Endothelial cell of umbilical vein (primary cell): Measurements from ENCODE around the gene ZDHHC20. TPM values are rescaled to one million over a fixed set of nuclear protein-coding genes. Genes with fewer than 3 reads are reported as not detected.

Source experiments
- BruUV-seq: library from RNA; stranded (reverse); fragments of 400-500 nt; replicated peaks from 2 replicates; lab custom pipeline; 2021; lab: Mats Ljungman, UMichigan
- CTCF ChIA-PET: fragments of 300-600, 350-600 bp; sonication (Branson Sonifier 250); formaldehyde crosslinking; loops from one replicate; lab custom pipeline; 2021; ENCODE audit warnings: antibody characterized with exemption, inconsistent platforms; lab: Charles Lee
- POLR2A ChIA-PET: fragments of 300-600, 350-600 bp; sonication (Branson Sonifier 250); formaldehyde crosslinking; loops from one replicate; lab custom pipeline; 2021; ENCODE audit warnings: antibody characterized with exemption, inconsistent platforms; lab: Charles Lee
- DNase-seq: peaks from one replicate; pipeline ENCODE4 v3.0.0-alpha.2; 2011; ENCODE audit warnings: low read depth, low spot score
- FAIRE-seq: peaks from 2 replicates; lab custom pipeline; 2011; peaks lifted over from hg19 to GRCh38; lab: Jason Lieb, UNC
- H2AFZ ChIP-seq: 2 replicates; pipeline ENCODE4 v1.6.0; 2012; ENCODE audit warnings: low read depth, low read length, control low read depth, inconsistent platforms
- H3K27ac ChIP-seq: 2 replicates; pipeline ENCODE4 v1.5.1; 2011; ENCODE audit warnings: low read depth, mild to moderate bottlenecking, control low read depth, low read length, moderate library complexity; ENCODE audit not compliant: insufficient read depth
- H3K27me3 ChIP-seq, 2 experiments: 2 replicates each; pipeline versions ENCODE4 v1.6.0 to v1.6.1; 2011; ENCODE audit warnings: low read length in 2 of 2, mixed read lengths in 1 of 2; ENCODE audit not compliant: control insufficient read depth in 2 of 2, insufficient read depth in 2 of 2
- H3K36me3 ChIP-seq, 2 experiments: 2 replicates in 1 of 2; 3 replicates in 1 of 2; pipeline ENCODE4 v1.5.1; 2011; ENCODE audit warnings: low read length in 2 of 2, mild to moderate bottlenecking in 1 of 2, moderate library complexity in 1 of 2; ENCODE audit not compliant: control insufficient read depth in 2 of 2, insufficient read depth in 2 of 2; ENCODE audit errors: extremely low read depth in 1 of 2
- H3K4me1 ChIP-seq: 3 replicates; pipeline ENCODE4 v1.5.1; 2011; ENCODE audit warnings: mild to moderate bottlenecking, low read length; ENCODE audit not compliant: control insufficient read depth, insufficient read depth; ENCODE audit errors: extremely low read depth
- H3K4me2 ChIP-seq: 2 replicates; pipeline ENCODE4 v1.6.1; 2011; ENCODE audit warnings: low read length, control low read depth, mixed read lengths; ENCODE audit not compliant: insufficient read depth
- H3K4me3 ChIP-seq, 3 experiments: fragments of 200-600 bp in 1 of 3; sonication (generic), shearing (Covaris generic) in 1 of 3; replicated peaks in 1 of 3; 2 replicates each; pipeline ENCODE4 v1.5.1; 2011 to 2016; ENCODE audit warnings: control low read depth in 3 of 3, low read length in 3 of 3, mild to moderate bottlenecking in 2 of 3, inconsistent platforms in 1 of 3, low read depth in 1 of 3, moderate library complexity in 1 of 3; ENCODE audit not compliant: insufficient read depth in 1 of 3
- H3K79me2 ChIP-seq: 2 replicates; pipeline ENCODE4 v1.6.0; 2012; ENCODE audit warnings: low read length, inconsistent platforms; ENCODE audit not compliant: control insufficient read depth, insufficient read depth
- H3K9ac ChIP-seq: replicated peaks from 2 replicates; pipeline ENCODE3; 2011; ENCODE audit warnings: low read length, control low read depth; ENCODE audit not compliant: insufficient read depth; ENCODE audit errors: extremely low read depth
- H3K9me1 ChIP-seq: replicated peaks from 3 replicates; pipeline ENCODE4 v1.6.0; 2011; ENCODE audit warnings: mild to moderate bottlenecking, low read length; ENCODE audit not compliant: control insufficient read depth, insufficient read depth; ENCODE audit errors: extremely low read depth
- H3K9me3 ChIP-seq: replicated peaks from 2 replicates; pipeline ENCODE4 v1.5.1; 2012; ENCODE audit warnings: low read length, inconsistent platforms; ENCODE audit not compliant: control insufficient read depth, insufficient read depth
- H4K20me1 ChIP-seq: replicated peaks from 2 replicates; pipeline ENCODE3; 2011; ENCODE audit warnings: mild to moderate bottlenecking, low read length; ENCODE audit not compliant: control insufficient read depth, insufficient read depth; ENCODE audit errors: extremely low read depth
- EZH2 ChIP-seq: IDR thresholded peaks from 2 replicates; pipeline ENCODE4 v1.6.1; 2012; ENCODE audit warnings: borderline replicate concordance, low read depth, mild to moderate bottlenecking, moderate library complexity, low read length, inconsistent platforms; ENCODE audit not compliant: severe bottlenecking
- FOS ChIP-seq: IDR thresholded peaks from 2 replicates; pipeline ENCODE4 v1.6.1; 2011; ENCODE audit warnings: mild to moderate bottlenecking, low read length, moderate library complexity, borderline replicate concordance; ENCODE audit not compliant: insufficient read depth
- GATA2 ChIP-seq: IDR thresholded peaks from 2 replicates; pipeline ENCODE4 v1.7.0; 2011; ENCODE audit warnings: low read depth, mild to moderate bottlenecking, moderate library complexity, mixed read lengths, low read length; ENCODE audit not compliant: insufficient read length, insufficient read depth
- JUN ChIP-seq: IDR thresholded peaks from 2 replicates; pipeline ENCODE4 v1.6.1; 2011; ENCODE audit warnings: borderline replicate concordance, low read depth; ENCODE audit not compliant: insufficient read length, insufficient read depth
- MYC ChIP-seq: IDR thresholded peaks from one replicate; pipeline ENCODE4 v1.6.1; 2011; ENCODE audit warnings: mild to moderate bottlenecking, low read depth, low read length
- POLR2A ChIP-seq: IDR thresholded peaks from 2 replicates; pipeline ENCODE4 v1.6.1; 2012; ENCODE audit warnings: low read depth, mild to moderate bottlenecking, control low read depth, low read length
- POLR2AphosphoS5 ChIP-seq: IDR thresholded peaks from 2 replicates; pipeline ENCODE4 v1.6.1; 2012; ENCODE audit warnings: low read depth, mild to moderate bottlenecking, control low read depth, low read length, moderate library complexity; ENCODE audit not compliant: insufficient read depth
- dilution Hi-C: fragments of 300-500 bp; cut with MboI; formaldehyde crosslinking; loops from one replicate; pipeline ENCODE4 v1.15.0; 2019; ENCODE audit warnings: low sequenced_read_pairs; ENCODE audit not compliant: extremely low pct_ligation_motif_present
- intact Hi-C: fragments of 100-400 bp; cut with micrococcal nuclease; formaldehyde crosslinking; loops from one replicate; pipeline ENCODE4 v1.10.0; 2022
- polyA plus RNA-seq, 4 experiments: library from polyadenylated mRNA; depleted of rRNA in 3 of 4; stranded (reverse) in 3 of 4; unstranded in 1 of 4; fragments of >200 nt; gene quantifications; 2 replicates each; pipeline versions ENCODE4 v1.2.1 to v1.2.3, GENCODE V29; 2011 to 2012; ENCODE audit warnings: missing spikeins in 1 of 4
- total RNA-seq: library from RNA; stranded (reverse); gene quantifications from 2 replicates; pipeline ENCODE4 v1.2.3, GENCODE V29; 2021
- TF ChIP-seq, protein P1 (sequence below): IDR thresholded peaks from 2 replicates; pipeline ENCODE4 v1.6.1; 2011; ENCODE audit not compliant: insufficient read depth, insufficient read length
- TF ChIP-seq, protein P2 (sequence below), 2 donors: IDR thresholded peaks; 1 replicate in 1 of 2; 2 replicates in 1 of 2; pipeline ENCODE4 v1.5.1; 2011; ENCODE audit warnings: low read length in 2 of 2, mild to moderate bottlenecking in 2 of 2, moderate library complexity in 2 of 2, control low read depth in 1 of 2, inconsistent platforms in 1 of 2, low read depth in 1 of 2; ENCODE audit not compliant: insufficient read depth in 1 of 2; ENCODE audit errors: extremely low read depth in 1 of 2

Gene ZDHHC20
- total and polyA plus RNA-seq, 2 donors (not counting 3 experiments of a cell fraction or from before 2014, with no cell fraction given): 22.1 to 59.4 TPM

DNA sequence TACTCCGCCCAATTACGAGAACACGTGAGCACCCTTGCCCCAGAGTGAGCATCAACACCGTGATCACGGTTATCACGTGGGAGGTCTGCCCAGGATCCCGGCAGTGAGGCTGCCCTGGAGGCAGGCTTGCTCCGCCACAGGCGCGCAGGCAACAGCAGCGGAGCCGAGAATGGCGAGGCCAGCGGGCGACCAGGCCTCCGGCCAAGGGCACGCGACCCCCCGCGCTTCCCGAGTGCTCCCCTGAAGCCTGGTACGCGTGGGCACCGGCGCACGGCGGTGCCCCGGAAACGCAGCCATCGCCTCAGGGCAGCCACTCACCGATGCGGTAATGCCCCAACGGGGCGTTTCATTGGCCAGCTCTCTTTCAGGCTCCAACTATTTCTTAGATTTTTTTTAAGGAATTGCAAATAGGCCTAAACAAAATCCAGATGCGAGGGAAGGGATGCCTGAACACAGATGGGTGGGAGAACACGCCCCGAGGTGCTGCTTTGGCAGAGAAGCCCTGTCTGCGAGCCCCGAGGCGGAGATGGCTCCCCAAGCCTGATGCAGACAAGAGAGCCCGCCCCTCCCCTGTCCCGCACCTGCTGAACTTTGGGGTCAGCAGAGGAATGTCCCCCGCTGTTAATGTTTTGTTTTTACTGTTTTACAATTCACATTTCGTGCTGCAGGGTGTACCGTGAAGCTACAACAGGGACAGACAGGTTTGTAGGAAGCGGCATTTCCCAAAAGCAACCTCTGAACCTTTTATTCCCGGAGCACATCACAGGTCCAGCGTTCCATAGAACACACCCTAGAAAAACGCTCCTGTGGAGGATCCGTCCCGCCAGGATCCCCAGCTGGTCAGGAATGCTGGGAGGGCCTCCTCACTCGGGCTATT lies 132.7 kb downstream of the ZDHHC20 start:
- no peak overlapping the region for H3K27ac ChIP-seq
- no peaks in the 10 kb centered on the region for H3K9me3 ChIP-seq
- dilution Hi-C loops: no loop called here
- no peaks in the 10 kb centered on the region for H3K36me3 ChIP-seq
- H4K20me1 ChIP-seq: no peaks in the 10 kb centered on the region
- FAIRE-seq: peak; percentile 59
- POLR2A ChIA-PET: no interaction called here
- H3K79me2 ChIP-seq: no peaks in the 10 kb centered on the region
- intact Hi-C loops: no loop called here
- H3K27me3 ChIP-seq: peaks cover 2% of the 10 kb centered on the region in 2 experiments
- peaks cover 7% of the 10 kb centered on the region for H3K4me1 ChIP-seq
- CTCF ChIA-PET: no interaction called here
- H3K9me1 ChIP-seq: no peaks in the 10 kb centered on the region
- peak overlapping the region; percentile 23 for H3K9ac ChIP-seq
- peak overlapping the region in 2 of 3 experiments; percentile 27 to 39 for H3K4me3 ChIP-seq
- BruUV-seq: no TSS peak
- no peak for TF ChIP-seq GATA2
- no peak for TF ChIP-seq MYC
- TF ChIP-seq, protein P1, sequence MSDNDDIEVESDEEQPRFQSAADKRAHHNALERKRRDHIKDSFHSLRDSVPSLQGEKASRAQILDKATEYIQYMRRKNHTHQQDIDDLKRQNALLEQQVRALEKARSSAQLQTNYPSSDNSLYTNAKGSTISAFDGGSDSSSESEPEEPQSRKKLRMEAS: no peak
- TF ChIP-seq, protein P2, sequence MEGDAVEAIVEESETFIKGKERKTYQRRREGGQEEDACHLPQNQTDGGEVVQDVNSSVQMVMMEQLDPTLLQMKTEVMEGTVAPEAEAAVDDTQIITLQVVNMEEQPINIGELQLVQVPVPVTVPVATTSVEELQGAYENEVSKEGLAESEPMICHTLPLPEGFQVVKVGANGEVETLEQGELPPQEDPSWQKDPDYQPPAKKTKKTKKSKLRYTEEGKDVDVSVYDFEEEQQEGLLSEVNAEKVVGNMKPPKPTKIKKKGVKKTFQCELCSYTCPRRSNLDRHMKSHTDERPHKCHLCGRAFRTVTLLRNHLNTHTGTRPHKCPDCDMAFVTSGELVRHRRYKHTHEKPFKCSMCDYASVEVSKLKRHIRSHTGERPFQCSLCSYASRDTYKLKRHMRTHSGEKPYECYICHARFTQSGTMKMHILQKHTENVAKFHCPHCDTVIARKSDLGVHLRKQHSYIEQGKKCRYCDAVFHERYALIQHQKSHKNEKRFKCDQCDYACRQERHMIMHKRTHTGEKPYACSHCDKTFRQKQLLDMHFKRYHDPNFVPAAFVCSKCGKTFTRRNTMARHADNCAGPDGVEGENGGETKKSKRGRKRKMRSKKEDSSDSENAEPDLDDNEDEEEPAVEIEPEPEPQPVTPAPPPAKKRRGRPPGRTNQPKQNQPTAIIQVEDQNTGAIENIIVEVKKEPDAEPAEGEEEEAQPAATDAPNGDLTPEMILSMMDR (IDR thresholded peaks at IDR 0.05; ENCODE audit: extremely low read depth in 1 of 2, insufficient read depth in 1 of 2, low read depth in 1 of 2, low read length in 2 of 2): no peak
- no peak for TF ChIP-seq POLR2A
- TF ChIP-seq JUN: no peak
- no peak for TF ChIP-seq FOS
- no peak for TF ChIP-seq POLR2AphosphoS5
- TF ChIP-seq EZH2: no peak
- peak overlapping the region; percentile 25 for H3K4me2 ChIP-seq
- peak; percentile 3 for DNase-seq
- H2AFZ ChIP-seq: peak overlapping the region; percentile 96
